WTC11 (cell line): ENCODE measurements around the gene SLC49A3. TPM values are rescaled to one million over a fixed set of nuclear protein-coding genes. Genes with fewer than 3 reads are reported as not detected.
"Not testable (repeated sequence)": the region's sequence is repeated elsewhere in the genome, so short reads cannot be mapped to it uniquely, and the experiment has no call there.

Source experiments
- ATAC-seq: fragments of 200-7000 bp; cut with Tn5 transposase; 2 replicates; pipeline ENCODE4 v1.10.0; 2021; ENCODE audit warnings: mild to moderate bottlenecking, moderate library complexity
- CTCF ChIA-PET: fragments of 300-600 bp; sonication (Branson Sonifier 250); formaldehyde crosslinking; loops from one replicate; lab custom pipeline; 2021; ENCODE audit warnings: antibody characterized with exemption; lab: Charles Lee
- POLR2A ChIA-PET: fragments of 350-600 bp; sonication (Branson Sonifier 250); formaldehyde crosslinking; loops from one replicate; lab custom pipeline; 2021; ENCODE audit warnings: antibody characterized with exemption; lab: Charles Lee
- DNase-seq: peaks from one replicate; pipeline ENCODE4 v3.0.0; 2021; ENCODE audit warnings: low spot score
- H3K27ac Mint-ChIP-seq: 2 replicates; pipeline ENCODE4 v1.8.0; 2021; ENCODE audit warnings: mixed read lengths
- H3K27me3 Mint-ChIP-seq: 2 replicates; pipeline ENCODE4 v1.8.0; 2021; ENCODE audit warnings: low read depth, mild to moderate bottlenecking, moderate library complexity, mixed read lengths
- H3K36me3 Mint-ChIP-seq: 2 replicates; pipeline ENCODE4 v1.8.0; 2021; ENCODE audit warnings: mixed read lengths
- H3K4me1 Mint-ChIP-seq: 2 replicates; pipeline ENCODE4 v1.8.0; 2022; ENCODE audit warnings: mixed read lengths
- H3K4me3 Mint-ChIP-seq: 2 replicates; pipeline ENCODE4 v1.8.0; 2021; ENCODE audit warnings: mild to moderate bottlenecking, moderate library complexity, mixed read lengths
- H3K9me3 Mint-ChIP-seq: 2 replicates; pipeline ENCODE4 v1.8.0; 2021; ENCODE audit warnings: mixed read lengths
- ATF1 ChIP-seq: sonication (generic); formaldehyde crosslinking; IDR thresholded peaks from 2 replicates; pipeline ENCODE4 v1.8.1; 2023; ENCODE audit warnings: mild to moderate bottlenecking, moderate library complexity, missing genetic modification reagents
- ATF3 ChIP-seq: sonication (generic); formaldehyde crosslinking; conservative IDR thresholded peaks from 2 replicates; pipeline ENCODE4 v1.8.1; 2022; ENCODE audit warnings: mild to moderate bottlenecking, missing genetic modification reagents
- CREB1 ChIP-seq: sonication (generic); formaldehyde crosslinking; IDR thresholded peaks from 2 replicates; pipeline ENCODE4 v1.8.0; 2023; ENCODE audit warnings: mild to moderate bottlenecking, missing genetic modification reagents
- CTCF ChIP-seq: fragments of 200-600 bp; IDR thresholded peaks from 2 replicates; pipeline ENCODE4 v1.8.0; 2022; ENCODE audit warnings: antibody characterized with exemption
- E2F4 ChIP-seq: sonication (generic); formaldehyde crosslinking; IDR thresholded peaks from 2 replicates; pipeline ENCODE4 v1.8.1; 2022; ENCODE audit warnings: low read depth, mild to moderate bottlenecking, moderate library complexity, missing genetic modification reagents, borderline replicate concordance
- GRHL2 ChIP-seq: fragments of 250-450 bp; sonication (Bioruptor Pico); IDR thresholded peaks from 2 replicates; pipeline ENCODE4 v1.8.0; 2022; ENCODE audit warnings: mild to moderate bottlenecking, moderate library complexity; ENCODE audit not compliant: insufficient replicate concordance, severe bottlenecking
- HMGA2 ChIP-seq: fragments of 250-450 bp; sonication (Bioruptor Pico); IDR thresholded peaks from 2 replicates; pipeline ENCODE4 v1.4.0; 2021; ENCODE audit warnings: mild to moderate bottlenecking, moderate library complexity
- NFE2L1 ChIP-seq: sonication (generic); formaldehyde crosslinking; IDR thresholded peaks from 2 replicates; pipeline ENCODE4 v1.8.1; 2023; ENCODE audit warnings: missing genetic modification reagents
- NR3C1 ChIP-seq: sonication (generic); formaldehyde crosslinking; conservative IDR thresholded peaks from 2 replicates; pipeline ENCODE4 v1.8.1; 2023; ENCODE audit warnings: low read depth, mild to moderate bottlenecking, missing genetic modification reagents
- PRRX2 ChIP-seq: fragments of 250-450 bp; sonication (Bioruptor Pico); IDR thresholded peaks from 2 replicates; pipeline ENCODE4 v1.8.0; 2021; ENCODE audit warnings: mild to moderate bottlenecking
- SP1 ChIP-seq: sonication (generic); formaldehyde crosslinking; conservative IDR thresholded peaks from 2 replicates; pipeline ENCODE4 v1.8.1; 2022; ENCODE audit warnings: missing genetic modification reagents
- TEAD1 ChIP-seq: sonication (generic); formaldehyde crosslinking; IDR thresholded peaks from 2 replicates; pipeline ENCODE4 v1.8.0; 2022; ENCODE audit warnings: mild to moderate bottlenecking, missing genetic modification reagents
- TEAD4 ChIP-seq: sonication (generic); formaldehyde crosslinking; IDR thresholded peaks from 2 replicates; pipeline ENCODE4 v1.8.0; 2022; ENCODE audit warnings: mild to moderate bottlenecking, missing genetic modification reagents
- ZBTB21 ChIP-seq: sonication (generic); formaldehyde crosslinking; IDR thresholded peaks from 2 replicates; pipeline ENCODE4 v1.8.1; 2023; ENCODE audit warnings: mild to moderate bottlenecking, missing genetic modification reagents, borderline replicate concordance
- ZBTB43 ChIP-seq: sonication (generic); formaldehyde crosslinking; IDR thresholded peaks from 2 replicates; pipeline ENCODE4 v1.8.1; 2023; ENCODE audit warnings: mild to moderate bottlenecking, missing genetic modification reagents
- ZMAT4 ChIP-seq: fragments of 250-450 bp; sonication (Bioruptor Pico); IDR thresholded peaks from 2 replicates; pipeline ENCODE4 v1.9.0; 2021; ENCODE audit warnings: mild to moderate bottlenecking
- ZNF219 ChIP-seq: sonication (generic); formaldehyde crosslinking; IDR thresholded peaks from 2 replicates; pipeline ENCODE4 v1.8.0; 2023; ENCODE audit warnings: missing genetic modification reagents, mild to moderate bottlenecking, borderline replicate concordance
- ZNF232 ChIP-seq: sonication (generic); formaldehyde crosslinking; IDR thresholded peaks from 2 replicates; pipeline ENCODE4 v1.8.0; 2022; ENCODE audit warnings: mild to moderate bottlenecking, missing genetic modification reagents
- ZNF416 ChIP-seq: fragments of 250-450 bp; sonication (Bioruptor Pico); IDR thresholded peaks from 2 replicates; pipeline ENCODE4 v1.9.0; 2021; ENCODE audit warnings: mild to moderate bottlenecking, inconsistent platforms
- ZNF671 ChIP-seq: fragments of 250-450 bp; sonication (Bioruptor Pico); IDR thresholded peaks from 2 replicates; pipeline ENCODE4 v1.8.0; 2021; ENCODE audit warnings: mild to moderate bottlenecking
- total RNA-seq: library from RNA; stranded (reverse); gene quantifications from 3 replicates; pipeline ENCODE4 v1.2.3, GENCODE V29; 2021

Gene SLC49A3
- total RNA-seq, 1 experiment from 2014 or later, result 5.8 TPM

GRCh38 chr4:636628-637159 is 52.3 kb downstream of the SLC49A3 start:
- peaks cover 26% of the 10 kb centered on the region for H3K9me3 Mint-ChIP-seq
- no peak overlapping the region for H3K4me3 Mint-ChIP-seq
- TF ChIP-seq ZNF416 (CRISPR knock-in tag), result no peak
- TF ChIP-seq HMGA2 (CRISPR knock-in tag), result no peak
- TF ChIP-seq PRRX2 (CRISPR knock-in tag), result no peak
- no peak for TF ChIP-seq TEAD1
- TF ChIP-seq E2F4 (CRISPR knock-in tag), result no peak
- no peak for TF ChIP-seq GRHL2
- no peak for TF ChIP-seq ATF1 (CRISPR knock-in tag)
- H3K27me3 Mint-ChIP-seq, result peaks cover 3% of the 10 kb centered on the region
- ChIA-PET CTCF (no interaction called here), POLR2A (no interaction called here)
- ATAC-seq, result no peak
- H3K4me1 Mint-ChIP-seq, result no peaks in the 10 kb centered on the region
- no peak overlapping the region for H3K27ac Mint-ChIP-seq
- peak; percentile 11 for DNase-seq
- H3K36me3 Mint-ChIP-seq, result peaks cover 3% of the 10 kb centered on the region; the same call in 1 of the 2 replicates

- DNase-seq (peak; percentile 6), ATAC-seq (no peak)
- POLR2A ChIA-PET, result no interaction called here
- Mint-ChIP-seq H3K9me3 (peaks cover 27% of the 10 kb centered on the region), H3K27me3 (peaks cover 7% of the 10 kb centered on the region), H3K4me3 (no peak overlapping the region), H3K36me3 (peaks cover 6% of the 10 kb centered on the region; the same call in 1 of the 2 replicates), H3K4me1 (no peaks in the 10 kb centered on the region), H3K27ac (no peak overlapping the region)
- CTCF ChIA-PET, result no interaction called here
- TF ChIP-seq ZBTB21 (CRISPR knock-in tag), result no peak
- TF ChIP-seq ZNF219 (CRISPR knock-in tag), result no peak
- TF ChIP-seq ZMAT4, result no peak
- no peak for TF ChIP-seq ZBTB43
- TF ChIP-seq TEAD4 (CRISPR knock-in tag), result no peak
- TF ChIP-seq ATF3 (CRISPR knock-in tag), result no peak
- TF ChIP-seq SP1, result no peak
- TF ChIP-seq ZNF671 (CRISPR knock-in tag), result no peak
- TF ChIP-seq NFE2L1, result no peak
- no peak for TF ChIP-seq ZNF232
- no peak for TF ChIP-seq E2F4 (CRISPR knock-in tag)
- no peak for TF ChIP-seq CTCF
- no peak for TF ChIP-seq NR3C1
- TF ChIP-seq CREB1 (CRISPR knock-in tag), result no peak
Measured at GRCh38 chr4:635851-636627, 52.9 kb downstream of the SLC49A3 start.

- H3K9me3 Mint-ChIP-seq, result peaks cover 22% of the 10 kb centered on the region
- H3K4me1 Mint-ChIP-seq, H3K27ac Mint-ChIP-seq, CTCF ChIA-PET, ATAC-seq, POLR2A ChIA-PET, H3K27me3 Mint-ChIP-seq, DNase-seq, H3K4me3 Mint-ChIP-seq, H3K36me3 Mint-ChIP-seq: not testable (repeated sequence)
Measured at GRCh38 chr4:635066-635835, 53.7 kb downstream of the SLC49A3 start.
